CD4-positive, alpha-beta T cell treated with Interleukin-17A for 1 hour (primary cell): ENCODE results near the gene PPY.
"Not testable (repeated sequence)": the region's sequence is repeated elsewhere in the genome, so short reads cannot be mapped to it uniquely, and the experiment has no call there.

Experiments used
- DNase-seq: peaks from one replicate; pipeline ENCODE4 v3.0.0-alpha.2; 2020

PPY gene

DNA sequence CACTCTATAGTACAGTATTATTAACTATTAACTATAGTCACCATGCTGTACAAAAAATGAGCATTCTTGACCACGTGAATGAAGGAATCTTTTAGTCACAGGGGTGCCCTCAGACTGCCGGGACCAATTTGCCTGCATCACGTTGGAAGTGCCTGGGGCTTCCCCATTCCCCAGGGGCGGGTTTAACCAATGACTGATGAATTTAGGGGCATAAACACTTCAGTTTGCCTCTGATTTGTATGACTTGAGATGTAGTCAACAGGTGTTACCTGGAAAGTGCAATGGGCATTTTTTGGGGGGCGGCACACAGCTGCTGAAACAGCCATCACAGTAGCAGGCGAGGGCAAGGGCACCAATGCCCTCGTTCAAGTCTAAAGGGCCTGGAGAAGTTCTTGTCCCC, 20.2 kb upstream of the PPY start:
- no peak for DNase-seq

DNA sequence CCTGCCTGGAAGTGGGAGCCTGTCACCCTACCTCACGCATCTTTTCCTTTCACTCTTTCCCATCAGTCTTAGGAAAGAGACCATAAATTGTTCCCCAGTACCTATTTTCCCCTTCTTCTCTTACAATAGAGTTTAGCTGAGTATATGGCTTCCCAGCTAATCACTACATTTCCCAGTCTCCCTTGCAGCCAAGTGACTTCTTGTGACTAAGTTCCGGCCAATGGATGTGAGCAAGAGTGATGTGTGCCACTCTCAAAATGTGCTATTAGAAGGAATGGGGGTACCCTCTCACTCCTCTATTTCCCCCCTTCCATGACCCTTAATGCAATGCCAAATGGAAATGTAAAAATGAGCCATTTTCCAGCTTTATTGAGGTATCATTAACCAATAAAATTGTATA, 19.7 kb upstream of the PPY start:
- DNase-seq = no peak

DNA sequence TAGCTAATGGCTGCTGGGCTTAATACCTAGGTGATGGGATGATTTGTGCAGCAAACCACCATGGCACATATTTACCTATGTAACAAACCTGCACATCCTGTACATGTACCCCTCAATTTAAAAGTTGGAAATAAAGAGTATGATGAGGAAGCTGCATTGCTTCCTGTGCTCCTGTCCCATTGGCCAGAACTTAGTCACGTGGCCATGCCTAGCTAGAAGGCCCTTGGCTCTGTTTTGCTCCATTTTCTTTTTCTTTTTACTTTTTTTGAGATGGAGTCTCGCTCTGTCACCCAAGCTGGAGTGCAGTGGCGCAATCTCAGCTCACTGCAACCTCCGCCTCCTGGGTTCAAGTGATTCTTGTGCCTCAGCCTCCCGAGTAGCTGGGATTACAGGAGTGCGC, 19.0 kb upstream of the PPY start:
- not testable (repeated sequence) for DNase-seq

DNA sequence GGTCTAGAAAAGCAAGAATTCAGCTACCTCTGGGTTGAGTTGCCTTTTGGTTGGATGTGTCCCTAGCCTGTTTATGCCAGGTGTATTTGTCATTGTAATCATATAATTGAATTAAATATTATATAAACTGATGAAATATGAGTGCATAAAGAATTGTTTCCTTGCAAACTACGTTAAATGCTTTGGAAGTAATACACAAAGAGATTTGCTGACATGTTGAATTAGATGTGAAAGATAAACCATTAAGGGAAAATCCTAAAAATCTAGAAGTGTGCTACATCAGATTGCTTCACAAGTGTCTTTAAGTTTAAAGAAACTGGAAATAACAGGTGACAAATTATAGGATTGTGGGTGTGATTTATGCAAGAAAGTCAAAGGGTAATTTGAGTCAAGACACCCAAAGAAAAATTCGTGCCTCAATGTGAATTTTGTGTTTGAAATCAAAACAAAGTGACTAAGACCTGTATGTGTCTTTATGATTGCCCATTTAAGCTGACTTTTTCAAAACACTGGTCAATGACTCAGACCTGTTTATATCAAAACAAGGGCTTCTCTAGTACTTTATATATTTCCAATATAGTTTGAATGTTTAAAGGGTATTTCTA, 16.6 kb upstream of the PPY start:
- no peak for DNase-seq

DNA sequence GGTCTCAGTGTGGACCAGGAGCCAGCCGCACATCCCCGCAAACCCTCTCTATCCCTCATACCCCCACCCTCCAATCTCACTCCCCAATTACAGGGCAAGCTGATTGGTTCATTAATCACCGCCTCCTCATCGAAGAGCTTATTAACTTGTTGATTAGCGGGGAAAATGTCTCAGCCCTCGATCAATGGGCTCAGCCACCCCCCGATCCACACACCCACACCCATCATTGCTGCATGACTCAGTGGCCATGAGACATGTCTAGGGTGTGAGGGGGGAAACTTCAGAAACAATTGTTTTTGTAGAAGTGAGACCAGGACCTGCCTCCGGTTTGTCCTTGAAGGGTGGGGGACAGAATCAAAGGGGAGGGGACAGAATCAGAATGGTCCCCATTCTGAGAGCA, 13.9 kb upstream of the PPY start:
- no peak for DNase-seq

DNA sequence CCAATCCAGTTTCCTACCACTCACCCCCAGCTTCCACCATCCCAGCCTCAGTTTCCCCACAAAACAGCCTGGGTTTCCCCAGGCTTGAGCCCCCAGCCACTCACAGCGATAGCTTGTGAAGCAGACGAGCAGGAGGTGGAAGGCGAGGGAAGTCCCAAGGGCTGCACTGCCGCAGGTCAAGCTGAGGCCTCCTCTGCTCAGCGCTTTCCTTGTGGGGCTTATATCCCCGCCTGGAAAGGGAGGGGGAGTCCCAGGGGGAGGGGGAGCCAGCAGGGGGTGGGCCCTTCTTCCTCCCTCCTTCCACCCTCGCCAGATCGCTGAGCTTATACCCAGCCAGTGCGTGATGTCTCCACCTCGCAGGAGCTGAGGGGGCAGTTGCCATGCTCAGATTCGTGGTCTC, 11.5 kb upstream of the PPY start, which contains the start of gene PYY:
TSS of gene PYY (minus strand) at position 195 of the 400 bp plus-strand sequence. CDS start 457 bp downstream, outside the sequence.
- DNase-seq = no peak

DNA sequence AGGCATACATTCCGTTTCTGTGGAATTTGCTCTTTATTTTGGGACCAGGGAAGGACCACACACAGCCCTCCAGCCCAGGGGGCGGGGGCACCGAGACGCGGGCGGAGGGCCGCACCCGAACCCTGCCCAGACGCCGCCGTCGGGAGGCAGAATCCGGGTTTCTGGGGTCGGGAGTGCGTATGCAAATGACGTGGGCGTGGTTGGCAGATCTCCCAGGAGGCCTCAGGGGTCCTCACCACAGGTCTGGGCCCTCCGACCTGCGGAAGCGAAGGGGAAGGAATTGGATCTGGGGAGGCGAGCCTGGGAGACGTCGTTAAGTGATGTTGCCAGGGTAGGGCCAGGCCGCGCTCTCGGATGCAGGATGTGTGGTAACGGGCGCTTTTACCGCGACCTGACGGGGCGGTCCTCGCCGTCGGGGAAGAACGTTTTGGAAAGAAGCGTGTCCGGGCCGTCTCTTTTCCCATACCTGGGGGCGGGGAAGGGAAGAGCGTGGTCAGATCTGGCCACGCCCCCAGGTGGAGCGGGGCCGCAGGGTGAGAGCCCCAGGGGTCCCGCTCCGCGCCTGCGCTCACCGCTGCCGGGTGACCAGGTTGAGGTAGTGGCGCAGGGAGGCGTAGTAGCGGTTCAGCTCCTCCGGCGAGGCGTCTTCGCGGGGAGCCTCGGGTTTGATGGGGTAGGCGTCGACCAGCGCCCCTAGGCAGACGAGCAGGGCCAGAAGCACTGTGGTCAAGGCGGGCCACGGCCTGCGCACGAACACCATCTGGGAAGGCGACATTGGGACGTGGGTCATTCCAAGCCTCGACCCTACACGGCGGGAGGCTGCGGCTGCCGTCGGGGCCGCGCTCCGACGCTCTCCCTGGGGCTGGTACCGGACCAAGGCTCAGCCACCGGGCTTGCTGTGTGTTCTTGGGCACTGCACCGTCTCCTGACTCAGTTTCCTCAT, 10.7 kb upstream of the PPY start:
- DNase-seq = no peak

DNA sequence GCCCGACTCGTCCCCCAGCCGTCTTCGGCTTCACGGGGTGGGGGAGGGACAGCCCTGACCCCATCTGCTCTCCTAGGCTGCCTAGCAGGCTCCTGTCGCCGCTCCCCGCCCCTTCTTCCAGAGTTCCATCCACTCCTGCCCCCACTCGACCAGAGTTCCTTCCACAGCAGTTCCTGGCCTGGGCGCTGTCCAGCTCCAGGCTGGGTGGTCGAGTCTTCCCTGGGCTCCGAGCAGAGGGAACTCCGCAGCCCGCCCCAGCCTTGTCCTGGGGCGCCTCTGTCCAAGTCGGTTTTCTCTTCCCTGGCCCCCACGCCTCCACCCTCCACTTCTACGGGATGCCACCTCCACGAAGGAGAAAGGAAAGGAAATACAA, 10.1 kb upstream of the PPY start:
- DNase-seq = no peak

DNA sequence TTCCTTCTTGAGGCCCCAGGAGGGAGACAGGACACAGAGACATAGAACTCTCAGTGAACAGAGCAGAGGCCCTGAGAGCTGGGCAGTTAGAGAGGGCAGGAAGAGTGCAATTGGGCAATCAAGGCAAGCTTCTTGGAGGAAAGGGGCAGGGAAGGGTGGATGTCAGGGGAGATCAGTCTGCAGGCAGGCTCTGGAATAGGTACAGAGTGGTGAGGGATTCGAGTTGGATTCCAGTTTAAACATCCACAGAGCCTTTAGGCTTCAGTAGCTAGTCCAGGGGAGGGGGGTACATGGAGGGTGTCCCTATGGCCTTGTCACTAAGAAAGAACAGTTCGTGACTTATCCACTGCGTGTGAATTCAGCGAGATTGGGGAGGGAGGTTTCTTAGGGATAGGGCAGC, 9.5 kb upstream of the PPY start:
- no peak for DNase-seq

DNA sequence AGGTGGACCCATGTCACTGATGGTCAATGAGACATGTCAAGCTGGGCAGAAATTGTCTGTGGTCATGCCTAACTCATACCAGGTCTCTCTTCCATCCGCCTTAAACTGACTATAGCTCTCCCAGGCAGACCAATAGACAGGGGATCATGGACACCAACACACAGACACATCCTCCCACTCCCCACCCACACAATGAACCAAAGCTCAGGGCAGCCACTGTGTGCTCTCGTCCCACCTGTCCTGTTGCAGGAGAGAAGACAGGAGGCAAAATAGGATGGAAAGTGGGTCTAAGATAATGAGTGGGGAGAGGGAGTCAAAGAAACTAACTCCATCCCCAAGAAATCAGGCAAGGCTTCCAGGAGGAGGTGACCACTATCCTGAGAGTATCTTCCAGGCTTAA, 8.3 kb upstream of the PPY start:
- no peak for DNase-seq

DNA sequence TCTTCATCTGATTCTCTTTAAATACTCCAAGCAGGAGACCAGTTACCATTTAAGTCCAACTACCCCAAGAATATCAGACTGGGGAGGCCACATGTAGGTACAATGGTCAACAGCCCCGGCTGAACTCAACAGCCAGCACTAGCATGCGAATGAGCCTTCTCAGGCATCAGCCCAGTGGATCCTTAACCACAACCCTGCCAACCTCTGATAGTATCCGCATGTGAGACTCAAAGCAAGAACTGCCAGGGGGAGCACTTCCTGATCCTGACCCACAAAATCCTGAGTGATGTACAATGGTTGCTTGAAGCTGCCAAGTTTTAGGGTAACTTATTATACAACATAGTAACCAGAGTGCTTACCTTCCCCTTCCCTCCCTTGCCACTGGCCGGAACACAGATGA, 7.5 kb upstream of the PPY start:
- DNase-seq = no peak

DNA sequence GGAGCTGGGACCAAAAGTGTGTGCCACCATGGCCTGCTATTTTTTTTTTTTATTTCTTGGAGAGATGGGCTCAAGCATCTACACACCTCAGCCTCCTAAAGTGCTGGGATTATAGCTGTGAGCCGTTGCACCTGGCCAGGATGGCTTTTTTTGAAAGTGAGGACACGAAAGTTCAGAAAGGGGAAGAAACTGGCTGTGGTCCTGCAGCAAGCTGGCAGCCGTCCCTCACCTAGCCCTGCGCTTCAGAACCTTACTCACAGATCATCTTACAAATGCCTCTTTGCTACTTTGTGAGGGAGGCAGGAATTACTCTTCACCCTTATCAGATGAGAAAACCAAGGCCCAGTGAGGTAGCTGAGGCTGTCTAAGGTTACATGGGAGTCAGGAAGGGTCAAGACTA, 4.5 kb upstream of the PPY start:
- DNase-seq = no peak

DNA sequence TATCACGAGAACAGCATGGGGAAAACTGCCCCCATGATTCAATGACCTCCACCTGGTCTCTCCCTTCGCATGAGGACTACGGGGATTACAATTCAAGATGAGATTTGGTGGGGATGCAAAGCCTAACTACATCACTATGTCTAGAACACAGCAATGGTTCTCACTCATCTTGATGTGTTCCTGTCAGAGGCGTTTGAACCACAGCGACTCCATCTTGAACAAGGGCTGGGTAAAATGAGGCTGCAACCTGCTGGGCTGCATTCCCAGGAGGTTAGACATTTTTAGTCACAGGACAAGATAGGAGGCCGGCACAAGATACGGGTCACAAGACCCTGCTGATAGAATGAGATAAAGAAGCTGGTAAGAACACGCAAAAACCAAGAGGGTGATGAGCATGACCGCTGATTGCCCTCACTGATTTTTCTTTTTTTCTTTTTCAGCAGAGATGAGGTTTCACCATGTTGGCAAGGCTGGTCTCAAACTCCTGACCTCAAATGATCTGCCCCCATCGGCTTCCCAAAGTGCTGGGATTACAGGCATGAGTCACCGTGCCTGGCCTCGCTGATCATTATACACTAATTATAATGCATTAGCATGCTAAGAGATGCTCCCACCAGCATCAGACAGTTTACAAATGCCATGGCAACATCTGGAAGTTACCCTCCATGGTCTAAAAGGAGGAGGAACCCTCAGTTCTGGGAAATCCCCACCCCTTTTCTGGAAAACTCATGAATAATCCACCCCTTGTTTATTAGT, 3.0 kb upstream of the PPY start:
- no peak for DNase-seq

DNA sequence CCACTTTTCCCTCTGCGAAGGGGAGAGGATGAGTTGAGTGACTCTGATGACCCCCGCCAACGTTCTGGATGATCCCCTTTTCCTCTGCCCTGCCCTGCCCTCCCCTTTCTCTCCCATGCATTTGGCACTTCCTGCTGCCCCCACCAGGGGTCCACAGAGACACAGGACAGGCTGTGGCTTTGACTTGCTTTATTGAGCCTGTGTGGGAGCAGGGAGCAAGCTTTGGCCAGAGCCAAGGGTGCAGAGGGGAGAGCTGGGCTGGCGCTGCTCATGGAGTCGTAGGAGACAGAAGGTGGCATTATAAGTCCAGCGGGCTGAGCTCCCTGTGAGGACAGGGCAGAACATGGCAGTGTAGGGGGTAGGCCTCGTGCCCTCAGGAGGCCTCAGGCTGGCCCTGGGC, 1.6 kb downstream of the PPY start:
- DNase-seq = no peak

DNA sequence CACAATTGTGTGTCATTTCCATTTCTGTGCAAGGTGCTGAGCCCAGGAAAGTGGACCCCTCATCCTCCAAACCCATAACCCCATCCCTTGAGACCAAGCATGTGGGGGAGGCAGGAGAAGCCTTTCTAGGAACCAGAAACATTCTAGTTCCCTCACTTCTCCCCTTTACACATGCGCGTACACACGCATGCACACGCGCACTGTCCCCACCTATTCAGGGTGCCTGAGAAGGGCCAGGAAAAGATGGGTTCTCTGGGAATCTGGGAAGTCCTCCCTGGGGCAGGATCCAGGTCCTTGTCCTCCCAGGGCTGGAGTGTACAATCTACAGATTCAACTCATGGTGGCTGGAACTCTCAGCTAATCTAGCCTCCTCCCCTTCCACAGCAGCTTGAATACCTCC, 2.4 kb downstream of the PPY start:
- no peak for DNase-seq

DNA sequence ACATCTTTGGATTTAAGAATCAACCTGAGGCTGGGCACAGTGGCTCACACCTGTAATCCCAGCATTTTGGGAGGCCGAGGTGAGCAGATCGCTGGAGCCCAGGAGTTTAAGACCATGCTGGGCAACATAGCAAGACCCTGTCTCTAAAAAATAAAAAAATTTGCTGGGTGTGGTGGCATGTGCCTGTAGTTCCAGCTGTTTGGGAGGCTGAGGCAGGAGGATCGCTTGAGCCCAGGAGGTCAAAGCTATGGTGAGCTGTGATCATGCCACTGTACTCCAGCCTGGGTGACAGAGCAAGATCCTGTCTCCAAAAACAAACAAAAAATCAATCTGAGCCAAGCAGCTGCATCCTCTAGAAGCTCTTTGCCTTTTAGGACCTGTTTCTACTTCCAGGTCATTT, 2.8 kb downstream of the PPY start:
- DNase-seq = not testable (repeated sequence)

DNA sequence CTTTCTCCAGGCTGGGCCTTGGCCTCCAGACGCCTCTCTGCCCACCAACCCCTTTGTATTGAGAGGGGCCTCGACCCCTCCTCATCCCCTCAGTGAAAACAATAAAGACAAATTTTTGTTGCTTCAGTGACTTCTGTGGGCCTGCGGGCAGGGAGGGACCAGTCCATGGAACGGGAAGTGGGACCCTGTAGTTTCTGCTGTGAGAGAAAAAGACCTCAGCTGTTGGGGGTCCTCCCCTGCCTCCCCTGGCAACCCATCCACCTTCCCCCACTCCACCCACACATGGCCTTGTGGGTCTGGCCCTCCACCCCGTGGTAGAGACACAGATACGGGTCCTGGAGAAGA, 3.5 kb downstream of the PPY start:
- DNase-seq = no peak

DNA sequence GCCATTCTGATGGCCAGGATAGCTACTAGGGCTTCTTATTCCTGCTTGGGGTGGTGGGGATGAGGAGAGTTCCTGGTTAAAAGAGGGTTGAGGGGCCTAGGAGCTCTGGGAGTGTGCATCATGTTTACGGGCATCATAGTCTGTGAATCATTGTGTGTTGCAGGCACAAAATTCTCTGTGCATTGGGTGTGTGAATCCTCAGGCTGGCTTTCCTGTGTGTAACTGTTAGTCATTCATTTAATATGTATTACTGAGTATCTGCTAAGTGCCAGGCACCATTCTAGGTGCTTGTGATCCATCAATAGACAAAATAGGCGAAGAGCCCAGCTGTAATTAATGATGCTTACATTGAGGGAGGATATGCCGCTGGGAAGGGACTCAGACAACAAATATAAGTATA, 5.8 kb downstream of the PPY start:
- DNase-seq = no peak

DNA sequence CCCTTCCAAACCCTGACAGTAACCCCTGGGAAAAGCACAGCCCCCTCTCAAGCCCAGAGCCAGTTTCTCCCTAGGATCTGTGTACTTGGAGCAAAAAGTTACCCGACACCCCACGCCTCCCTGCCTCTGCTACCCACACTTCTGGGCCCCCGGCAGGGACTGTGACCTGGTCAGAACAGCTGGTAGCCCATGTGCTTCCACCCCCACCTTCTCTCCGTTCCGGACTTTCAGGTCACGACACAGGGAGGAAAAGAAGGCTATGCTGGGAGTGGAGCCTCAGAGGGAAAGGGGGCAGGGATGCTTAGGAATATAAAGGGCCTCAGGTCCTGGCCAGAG, 6.4 kb downstream of the PPY start:
- DNase-seq = no peak

DNA sequence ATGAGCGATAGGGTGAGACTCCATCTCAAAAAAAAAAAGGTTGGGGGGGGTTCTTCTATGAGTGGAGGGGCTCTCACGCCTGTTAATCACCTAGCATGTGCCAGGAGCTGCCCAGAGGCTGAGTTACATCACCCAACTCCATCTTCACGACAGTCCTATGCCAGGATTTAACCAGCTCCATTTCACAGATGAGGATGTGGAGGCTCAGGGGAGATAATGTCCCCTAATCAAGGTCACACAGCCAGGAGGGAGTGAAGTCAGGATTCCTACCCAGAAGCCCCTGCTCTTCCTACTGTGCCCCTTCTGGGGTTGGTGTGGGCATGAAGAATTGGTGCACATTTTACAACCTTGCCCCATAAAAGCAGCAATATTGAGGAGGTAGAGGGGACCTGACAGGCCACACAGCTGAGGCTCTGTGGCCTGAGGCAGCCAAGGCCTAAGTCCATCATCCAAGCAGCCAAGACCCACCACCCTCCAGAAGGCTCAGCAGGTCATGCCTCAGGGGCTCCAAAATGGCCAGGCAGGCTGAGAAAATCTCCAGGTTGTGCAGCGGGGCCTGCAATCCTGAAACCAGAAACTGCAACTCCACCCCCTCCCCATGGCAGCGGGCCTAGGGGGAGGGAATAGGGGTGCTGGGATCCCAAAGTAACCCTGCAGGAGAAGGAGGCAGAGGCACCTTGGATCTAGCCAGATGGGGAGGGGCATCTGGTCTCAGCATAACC, 6.9 kb downstream of the PPY start:
- no peak for DNase-seq

DNA sequence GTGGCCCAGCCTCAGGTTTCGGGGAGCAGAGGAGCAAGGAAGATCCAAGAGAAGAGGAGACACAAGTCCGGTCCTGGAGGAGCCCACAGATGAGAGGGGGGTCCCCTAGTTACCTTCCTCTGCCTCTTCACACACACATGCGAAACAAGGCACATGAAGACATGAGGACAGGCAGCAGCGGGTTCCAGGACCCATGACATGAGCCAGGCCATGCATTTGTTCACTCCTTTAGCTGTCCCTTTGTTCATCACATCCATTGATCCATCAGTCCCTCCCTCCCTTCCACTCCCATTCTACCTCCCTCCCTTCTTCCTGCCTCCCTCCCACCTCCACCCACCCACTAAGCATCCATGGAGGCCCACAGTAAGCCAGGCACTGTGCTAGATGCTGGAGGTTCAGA, 9.4 kb downstream of the PPY start:
- no peak for DNase-seq

DNA sequence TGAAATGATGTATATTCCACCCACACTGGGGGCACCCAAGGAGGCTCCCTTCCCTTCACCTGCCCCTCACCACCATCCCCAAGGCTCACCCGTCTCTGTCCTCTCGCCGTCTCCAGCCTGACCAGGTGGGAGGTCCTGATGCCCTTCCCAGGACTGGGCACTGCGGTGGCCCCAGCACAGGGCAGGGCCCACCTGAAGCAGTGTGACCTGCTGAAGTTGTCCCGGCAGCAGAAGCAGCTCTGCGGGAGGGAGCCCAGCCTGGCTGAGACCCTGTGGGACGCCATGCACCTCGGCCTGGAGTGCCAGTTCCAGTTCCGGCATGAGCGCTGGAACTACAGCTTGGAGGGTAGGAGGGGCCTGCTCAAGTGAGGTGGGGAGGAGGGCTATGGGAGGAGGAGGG, 9.9 kb downstream of the PPY start:
- no peak for DNase-seq

DNA sequence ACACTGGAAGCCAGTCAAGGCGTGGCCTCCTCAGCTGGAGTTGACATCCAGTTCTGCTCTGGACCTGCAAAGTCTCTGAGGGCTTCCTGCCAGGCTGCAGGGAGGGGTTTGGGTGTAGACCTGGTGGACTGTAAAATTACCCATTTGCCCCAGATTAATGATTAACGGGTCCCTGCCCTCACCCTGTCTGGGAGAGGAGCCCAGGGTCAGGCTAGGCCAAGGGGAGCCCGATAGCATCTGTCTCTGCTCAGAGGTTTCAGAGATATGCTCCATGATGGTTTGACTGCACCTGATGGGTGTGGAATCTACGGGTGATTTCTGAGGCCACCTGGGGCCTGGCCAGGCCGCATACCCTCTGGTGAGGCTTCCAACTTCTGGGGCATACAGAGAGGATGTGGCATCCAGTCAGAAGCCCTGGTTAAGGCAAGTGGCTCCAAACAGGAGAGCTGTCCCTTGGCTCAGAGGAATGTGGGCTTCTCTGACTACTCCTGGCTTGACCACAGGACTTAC, 11.2 kb downstream of the PPY start:
- DNase-seq = no peak
